K562 (cell line): ENCODE data around the gene VAMP4. TPM values are rescaled to one million over a fixed set of nuclear protein-coding genes. Genes with fewer than 3 reads are reported as not detected.

Source experiments
- ATAC-seq: fragments of 200-7000 bp; cut with Tn5 transposase; 3 replicates; pipeline ENCODE4 v1.9.1; 2020; ENCODE audit warnings: moderate library complexity
- BruUV-seq: library from RNA; stranded (reverse); fragments of 400-500 nt; replicated peaks from 2 replicates; lab custom pipeline; 2021; lab: Mats Ljungman, UMichigan
- CTCF ChIA-PET: fragments of 300-600 bp; formaldehyde crosslinking; extraction: SDS; loops from one replicate; lab custom pipeline; 2021; ENCODE audit warnings: low intra/inter-chr PET ratio; lab: Yijun Ruan, JAX
- POLR2A ChIA-PET: fragments of 300-600, 350-650 bp; sonication (Branson Sonifier 250); formaldehyde crosslinking; extraction: SDS; loops from one replicate; lab custom pipeline; 2021; ENCODE audit warnings: antibody characterized with exemption, inconsistent platforms; lab: Yijun Ruan, JAX
- DNase-seq, 4 experiments: peaks; one replicate each; pipeline versions ENCODE4 v3.0.0 to v3.0.0-alpha.2; 2011 to 2018; ENCODE audit warnings: low spot score in 3 of 4, mixed read lengths in 3 of 4; ENCODE audit errors: extremely low read depth in 1 of 4
- FAIRE-seq: peaks from 2 replicates; lab custom pipeline; 2011; peaks lifted over from hg19 to GRCh38; lab: Jason Lieb, UNC
- H2AFZ ChIP-seq: 2 replicates; pipeline ENCODE4 v1.6.0; 2011; ENCODE audit warnings: low read depth, low read length, control low read depth, inconsistent platforms
- H3K27ac ChIP-seq: fragments of 200-600 bp; 3 replicates; pipeline ENCODE4 v1.8.0; 2011; ENCODE audit warnings: low read depth, mild to moderate bottlenecking, control low read depth, inconsistent platforms, low read length, moderate library complexity, mixed read lengths; ENCODE audit errors: extremely low read depth
- H3K27me3 ChIP-seq, 2 experiments: fragments of 300-600 bp in 1 of 2; 2 replicates in 1 of 2; 3 replicates in 1 of 2; pipeline versions ENCODE4 v1.6.0 to v1.8.0; 2011; ENCODE audit warnings: inconsistent platforms in 2 of 2, low read length in 2 of 2, mild to moderate bottlenecking in 1 of 2, mixed read lengths in 1 of 2, moderate library complexity in 1 of 2; ENCODE audit not compliant: control insufficient read depth in 2 of 2, insufficient read depth in 2 of 2
- H3K36me3 ChIP-seq: fragments of 300-600 bp; 3 replicates; pipeline ENCODE4 v1.8.0; 2011; ENCODE audit warnings: mild to moderate bottlenecking, low read length, inconsistent platforms; ENCODE audit not compliant: control insufficient read depth, insufficient read depth
- H3K4me1 ChIP-seq, 2 experiments: fragments of 200-600 bp in 1 of 2; replicated peaks in 1 of 2; 2 replicates in 1 of 2; 3 replicates in 1 of 2; pipeline versions ENCODE4 v1.5.1 to v1.8.0; 2011; ENCODE audit warnings: inconsistent platforms in 2 of 2, low read length in 2 of 2, mild to moderate bottlenecking in 1 of 2, mixed read lengths in 1 of 2, moderate library complexity in 1 of 2; ENCODE audit not compliant: control insufficient read depth in 2 of 2, insufficient read depth in 2 of 2
- H3K4me2 ChIP-seq: 2 replicates; pipeline ENCODE4 v1.6.1; 2011; ENCODE audit warnings: low read length, control low read depth, inconsistent platforms, mixed read lengths; ENCODE audit not compliant: insufficient read depth
- H3K4me3 ChIP-seq: fragments of 200-600 bp; sonication (generic), shearing (Covaris generic); 2 replicates; pipeline ENCODE4 v1.5.1; 2016; ENCODE audit warnings: control low read depth, inconsistent platforms
- H3K79me2 ChIP-seq: fragments of 200-600 bp; 3 replicates; pipeline ENCODE4 v1.8.0; 2011; ENCODE audit warnings: low read length, inconsistent platforms; ENCODE audit not compliant: control insufficient read depth, insufficient read depth
- H3K9ac ChIP-seq, 2 experiments: 2 replicates each; pipeline versions ENCODE4 v1.6.0 to v1.6.1; 2011; ENCODE audit warnings: low read depth in 2 of 2, low read length in 2 of 2, control low read depth in 1 of 2, inconsistent platforms in 1 of 2, mild to moderate bottlenecking in 1 of 2, mixed read lengths in 1 of 2; ENCODE audit not compliant: insufficient read depth in 1 of 2
- H3K9me1 ChIP-seq: one replicate; pipeline ENCODE4 v1.6.0; 2011; ENCODE audit warnings: inconsistent platforms, mild to moderate bottlenecking, low read length, moderate library complexity; ENCODE audit not compliant: control insufficient read depth, insufficient read depth
- H3K9me3 ChIP-seq: replicated peaks from 2 replicates; pipeline ENCODE4 v1.5.1; 2011; ENCODE audit warnings: low read depth, low read length, inconsistent platforms; ENCODE audit not compliant: control insufficient read depth, insufficient read depth
- H4K20me1 ChIP-seq: replicated peaks from 2 replicates; pipeline ENCODE4 v1.6.1; 2011; ENCODE audit warnings: low read length, inconsistent platforms, mixed read lengths; ENCODE audit not compliant: control insufficient read depth, insufficient read depth
- ATF7 ChIP-seq: fragments of 450-650 bp; IDR thresholded peaks from 2 replicates; pipeline ENCODE4 v1.7.1; 2014; ENCODE audit warnings: mild to moderate bottlenecking, moderate library complexity
- E4F1 ChIP-seq: fragments of 250-450 bp; sonication (Bioruptor Pico); IDR thresholded peaks from 2 replicates; pipeline ENCODE4 v1.5.0; 2021; ENCODE audit warnings: mild to moderate bottlenecking, borderline replicate concordance
- FOS ChIP-seq: IDR thresholded peaks from 3 replicates; pipeline ENCODE4 v1.6.1; 2011; ENCODE audit not compliant: insufficient read length; ENCODE audit errors: extremely low read depth
- FOXJ3 ChIP-seq: sonication (generic); formaldehyde crosslinking; IDR thresholded peaks from 2 replicates; pipeline ENCODE4 v1.4.0; 2020; ENCODE audit warnings: mild to moderate bottlenecking, missing genetic modification reagents
- FOXK1 ChIP-seq: sonication (generic); formaldehyde crosslinking; IDR thresholded peaks from 2 replicates; pipeline ENCODE4 v1.8.0; 2022; ENCODE audit warnings: missing genetic modification reagents, mild to moderate bottlenecking, borderline replicate concordance
- HDAC1 ChIP-seq, 2 experiments: fragments of 450-650 bp; IDR thresholded peaks; 2 replicates each; pipeline ENCODE4 v1.6.1; 2016 to 2017; ENCODE audit warnings: inconsistent platforms in 1 of 2, mild to moderate bottlenecking in 1 of 2, moderate library complexity in 1 of 2
- NCOA2 ChIP-seq, 2 experiments: fragments of 450-650 bp; IDR thresholded peaks; 2 replicates each; pipeline ENCODE4 v1.6.1; 2018; ENCODE audit warnings: mild to moderate bottlenecking in 2 of 2, moderate library complexity in 1 of 2; ENCODE audit not compliant: partially characterized antibody in 2 of 2
- PTBP1 ChIP-seq: fragments of 200-400 bp; formaldehyde crosslinking; IDR thresholded peaks from 2 replicates; pipeline ENCODE4 v1.6.1; 2017; ENCODE audit warnings: low read depth, low read length
- SMARCB1 ChIP-seq: IDR thresholded peaks from 2 replicates; pipeline ENCODE4 v1.6.1; 2011; ENCODE audit warnings: improper control_type of control experiment, low read depth; ENCODE audit not compliant: insufficient read length
- in situ Hi-C: fragments of 300-500 bp; cut with MboI; formaldehyde crosslinking; loops from 4 replicates; pipeline ENCODE4 v1.15.0; 2018; ENCODE audit warnings: inconsistent platforms, mixed read lengths
- intact Hi-C: fragments of 100-400 bp; cut with micrococcal nuclease; formaldehyde crosslinking; loops from 2 replicates; pipeline ENCODE4 v1.14.2; 2022
- polyA plus RNA-seq, 8 experiments: library from polyadenylated mRNA; depleted of rRNA in 4 of 8; stranded (reverse) in 5 of 8; unstranded in 3 of 8; fragments of >200 nt; fragmentation: Nextera tagmentation in 2 of 8; fragmentation: Illumina TruSeq in 1 of 8; extraction: Ambion mirVana in 2 of 8; extraction: Trizol in 1 of 8; gene quantifications; 2 replicates each; pipeline versions ENCODE4 v1.2.1 to v1.2.3, GENCODE V29; 2011 to 2014; ENCODE audit warnings: inconsistent platforms in 1 of 8, missing spikeins in 1 of 8
- total RNA-seq, 7 experiments: library from RNA; depleted of rRNA in 6 of 7; stranded (reverse); fragments of >200 nt in 6 of 7; fragmentation: Illumina TruSeq in 2 of 7; extraction: Trizol in 2 of 7; gene quantifications; 2 replicates each; pipeline versions ENCODE4 v1.2.1 to v1.2.3, GENCODE V29; 2011 to 2021; ENCODE audit warnings: low replicate concordance in 1 of 7
- TF ChIP-seq, protein P1 (sequence below): fragments of 450-650 bp; IDR thresholded peaks from 2 replicates; pipeline ENCODE4 v1.6.1; 2016; ENCODE audit warnings: antibody characterized with exemption
- TF ChIP-seq, protein P2 (sequence below): fragments of 250-450 bp; sonication (Bioruptor Pico); IDR thresholded peaks from 2 replicates; pipeline ENCODE4 v1.4.0; 2020; ENCODE audit warnings: mild to moderate bottlenecking

VAMP4 gene
- total and polyA plus RNA-seq, 9 of the 15 experiments (the other 6 are each of a cell fraction or from before 2014, with no cell fraction given): 3.3 to 21.4 (median 11.9) TPM

DNA sequence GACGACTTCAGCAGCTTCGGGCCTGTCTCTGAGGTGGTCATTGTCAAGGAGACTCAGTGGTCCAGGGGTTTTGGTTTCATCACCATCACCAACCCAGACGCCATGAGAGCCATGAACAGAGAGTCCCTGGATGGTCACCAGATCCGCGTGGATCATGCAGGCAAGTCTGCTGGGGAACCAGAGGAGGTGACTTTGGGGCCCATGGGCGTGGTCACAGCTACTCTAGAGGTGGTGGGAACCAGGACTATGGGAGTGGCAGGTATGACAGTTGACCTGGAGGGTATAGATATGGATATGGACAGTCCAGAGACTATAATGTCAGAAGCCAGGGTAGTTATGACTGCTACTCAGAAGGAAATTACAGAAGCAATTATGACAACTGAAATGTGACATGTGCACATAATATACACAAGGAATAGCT lies 20.3 kb upstream of the VAMP4 start (continued):
- TF ChIP-seq, protein P1, sequence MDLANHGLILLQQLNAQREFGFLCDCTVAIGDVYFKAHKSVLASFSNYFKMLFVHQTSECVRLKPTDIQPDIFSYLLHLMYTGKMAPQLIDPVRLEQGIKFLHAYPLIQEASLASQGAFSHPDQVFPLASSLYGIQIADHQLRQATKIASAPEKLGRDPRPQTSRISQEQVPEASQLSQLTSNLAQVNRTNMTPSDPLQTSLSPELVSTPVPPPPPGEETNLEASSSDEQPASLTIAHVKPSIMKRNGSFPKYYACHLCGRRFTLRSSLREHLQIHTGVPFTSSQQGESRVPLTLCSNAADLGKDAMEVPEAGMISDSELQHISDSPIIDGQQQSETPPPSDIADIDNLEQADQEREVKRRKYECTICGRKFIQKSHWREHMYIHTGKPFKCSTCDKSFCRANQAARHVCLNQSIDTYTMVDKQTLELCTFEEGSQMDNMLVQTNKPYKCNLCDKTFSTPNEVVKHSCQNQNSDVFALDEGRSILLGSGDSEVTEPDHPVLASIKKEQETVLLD: 0 out of 2 replicates have a peak, but pooled peaks have one; percentile 18
- TF ChIP-seq E4F1: no peak
- no peak for TF ChIP-seq FOXK1
- TF ChIP-seq HDAC1 (IDR thresholded peaks at IDR 0.05): peak in 1 of 2 experiments; percentile 33; a peak in 1 of 4 replicates
- TF ChIP-seq SMARCB1: no peak
- TF ChIP-seq, all 486 proteins: peak for 56

- no peaks in the 10 kb centered on the region for H3K27me3 ChIP-seq
- H4K20me1 ChIP-seq: no peaks in the 10 kb centered on the region
- POLR2A ChIA-PET: no interaction called here
- H3K79me2 ChIP-seq: no peaks in the 10 kb centered on the region
- DNase-seq: no peak
- H3K27ac ChIP-seq: no peak overlapping the region; the same call in 2 of the 3 replicates
- H3K4me2 ChIP-seq: no peak overlapping the region
- peak overlapping the region; percentile 50 for H2AFZ ChIP-seq
- H3K9me3 ChIP-seq: 0 out of 2 replicates have a peak, but pooled peaks cover 4% of the 10 kb centered on the region
- FAIRE-seq: no peak
- ATAC-seq: no peak
- TF ChIP-seq FOS (no peak), PTBP1 (no peak), ATF7 (no peak), FOXJ3 (CRISPR knock-in tag) (no peak), NCOA2 (IDR thresholded peaks at IDR 0.05; ENCODE audit: partially characterized antibody in 2 of 2) (peak in 1 of 2 experiments; percentile 24)
- TF ChIP-seq, protein P2, sequence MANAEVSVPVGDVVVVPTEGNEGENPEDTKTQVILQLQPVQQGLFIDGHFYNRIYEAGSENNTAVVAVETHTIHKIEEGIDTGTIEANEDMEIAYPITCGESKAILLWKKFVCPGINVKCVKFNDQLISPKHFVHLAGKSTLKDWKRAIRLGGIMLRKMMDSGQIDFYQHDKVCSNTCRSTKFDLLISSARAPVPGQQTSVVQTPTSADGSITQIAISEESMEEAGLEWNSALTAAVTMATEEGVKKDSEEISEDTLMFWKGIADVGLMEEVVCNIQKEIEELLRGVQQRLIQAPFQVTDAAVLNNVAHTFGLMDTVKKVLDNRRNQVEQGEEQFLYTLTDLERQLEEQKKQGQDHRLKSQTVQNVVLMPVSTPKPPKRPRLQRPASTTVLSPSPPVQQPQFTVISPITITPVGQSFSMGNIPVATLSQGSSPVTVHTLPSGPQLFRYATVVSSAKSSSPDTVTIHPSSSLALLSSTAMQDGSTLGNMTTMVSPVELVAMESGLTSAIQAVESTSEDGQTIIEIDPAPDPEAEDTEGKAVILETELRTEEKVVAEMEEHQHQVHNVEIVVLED: no peak
- no peaks in the 10 kb centered on the region for H3K36me3 ChIP-seq
- in situ Hi-C loops: no loop called here
- H3K4me1 ChIP-seq: peaks cover 31 to 45% of the 10 kb centered on the region in 2 experiments
- intact Hi-C loops: no loop called here
- BruUV-seq: no TSS peak
- no peak overlapping the region for H3K4me3 ChIP-seq
- CTCF ChIA-PET: no interaction called here
- no peak overlapping the region; a peak in 1 of 4 replicates for H3K9ac ChIP-seq
- no peaks in the 10 kb centered on the region for H3K9me1 ChIP-seq
These were observed 16.1 kb upstream of the VAMP4 start for GRCh38 chr1:171758011-171758410.
